GM19395 (cell line): ENCODE data around the gene TLDC2.
"Not testable (repeated sequence)": the region's sequence is repeated elsewhere in the genome, so short reads cannot be mapped to it uniquely, and the experiment has no call there.

Experiments used
- ATAC-seq: cut with Tn5 transposase; IDR thresholded peaks from one replicate; pipeline ENCODE4 v1.9.1; 2021; ENCODE audit warnings: mild to moderate bottlenecking, moderate library complexity; ENCODE audit not compliant: unreplicated experiment

The TLDC2 gene

GRCh38 chr20:36905566-36905965 lies 29.6 kb downstream of the TLDC2 start:
- not testable (repeated sequence) for ATAC-seq

- ATAC-seq, result not testable (repeated sequence)
Measured at GRCh38 chr20:36906086-36906485, 30.1 kb downstream of the TLDC2 start.

GRCh38 chr20:36908603-36909002 lies 32.7 kb downstream of the TLDC2 start:
- ATAC-seq, result no peak

GRCh38 chr20:36916199-36916598 lies 40.3 kb downstream of the TLDC2 start:
- ATAC-seq, result no peak

- no peak for ATAC-seq
Measured at GRCh38 chr20:36917240-36917639, 41.3 kb downstream of the TLDC2 start.

- no peak for ATAC-seq
Measured at GRCh38 chr20:36917943-36918342, 42.0 kb downstream of the TLDC2 start.

GRCh38 chr20:36919715-36920333 lies 43.9 kb downstream of the TLDC2 start:
- no peak for ATAC-seq

GRCh38 chr20:36920334-36920730 lies 44.4 kb downstream of the TLDC2 start:
- no peak for ATAC-seq

- no peak for ATAC-seq
Measured at GRCh38 chr20:36924167-36925045, 48.5 kb downstream of the TLDC2 start.

- ATAC-seq, result no peak
Measured at GRCh38 chr20:36925234-36925633, 49.3 kb downstream of the TLDC2 start.

- ATAC-seq, result no peak
Measured at GRCh38 chr20:36926653-36927200, 50.8 kb downstream of the TLDC2 start.

GRCh38 chr20:36927704-36928103 lies 51.8 kb downstream of the TLDC2 start:
- no peak for ATAC-seq

GRCh38 chr20:36929290-36929689 lies 53.4 kb downstream of the TLDC2 start:
- no peak for ATAC-seq

GRCh38 chr20:36929691-36930090 lies 53.8 kb downstream of the TLDC2 start:
- no peak for ATAC-seq

- not testable (repeated sequence) for ATAC-seq
Measured at GRCh38 chr20:36932067-36932466, 56.1 kb downstream of the TLDC2 start.

GRCh38 chr20:36932476-36933426 lies 56.8 kb downstream of the TLDC2 start:
- ATAC-seq, result no peak

- not testable (repeated sequence) for ATAC-seq
Measured at GRCh38 chr20:36933571-36933970, 57.6 kb downstream of the TLDC2 start.

- ATAC-seq, result no peak
Measured at GRCh38 chr20:36936341-36936740, 60.4 kb downstream of the TLDC2 start.

GRCh38 chr20:36936761-36937401 lies 60.9 kb downstream of the TLDC2 start:
- not testable (repeated sequence) for ATAC-seq

- ATAC-seq, result no peak
Measured at GRCh38 chr20:36937402-36937770, 61.4 kb downstream of the TLDC2 start.
